GM12874 (cell line): Measurements from ENCODE around the gene FUS.

Source experiments
- CTCF ChIP-seq: IDR thresholded peaks from 2 replicates; pipeline ENCODE4 v1.5.1; 2011; ENCODE audit warnings: low read depth, mild to moderate bottlenecking, control low read depth, low read length, moderate library complexity; ENCODE audit not compliant: insufficient read depth

The FUS gene

DNA sequence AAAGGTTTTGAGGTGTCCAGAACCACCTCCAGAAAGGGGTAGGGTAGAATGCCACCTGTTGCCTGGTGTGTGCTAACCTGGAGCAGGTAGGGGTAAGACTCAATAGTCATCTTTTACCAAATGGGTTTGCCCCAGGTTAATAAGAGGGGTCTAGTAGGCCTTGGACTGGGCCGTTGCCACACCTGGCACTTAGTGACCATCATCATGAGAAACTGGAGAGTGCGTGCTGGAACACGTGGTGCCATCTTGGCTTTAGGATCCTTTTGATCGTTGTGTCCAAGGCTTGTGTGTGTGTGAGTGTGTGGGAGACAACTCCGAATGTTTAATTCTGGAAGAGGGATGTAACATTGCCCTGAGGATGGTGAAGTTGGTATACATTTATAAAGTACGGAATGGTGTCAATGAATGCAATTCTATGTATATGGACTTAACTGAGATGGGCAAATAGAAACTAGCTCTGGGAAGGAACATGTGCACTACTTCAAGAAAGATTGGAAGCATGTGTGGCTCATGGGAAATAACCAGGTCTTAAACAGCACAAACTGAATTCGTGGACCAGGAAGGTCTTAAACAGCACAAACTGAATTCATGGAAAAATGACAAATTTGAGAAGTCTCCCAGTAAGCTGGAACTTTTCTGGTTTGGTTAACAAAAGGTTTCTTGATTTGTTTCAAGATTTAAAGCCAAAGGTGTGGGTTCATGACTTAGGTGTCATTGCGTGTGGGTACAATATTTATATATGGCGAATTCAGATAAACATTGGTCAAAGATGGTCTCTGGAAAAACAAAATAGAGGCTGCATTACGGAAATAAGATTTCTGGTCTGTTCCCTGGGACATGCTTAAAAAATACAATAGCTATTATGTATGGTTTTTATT is 7.2 kb downstream of the FUS start:
- no peak for TF ChIP-seq CTCF

DNA sequence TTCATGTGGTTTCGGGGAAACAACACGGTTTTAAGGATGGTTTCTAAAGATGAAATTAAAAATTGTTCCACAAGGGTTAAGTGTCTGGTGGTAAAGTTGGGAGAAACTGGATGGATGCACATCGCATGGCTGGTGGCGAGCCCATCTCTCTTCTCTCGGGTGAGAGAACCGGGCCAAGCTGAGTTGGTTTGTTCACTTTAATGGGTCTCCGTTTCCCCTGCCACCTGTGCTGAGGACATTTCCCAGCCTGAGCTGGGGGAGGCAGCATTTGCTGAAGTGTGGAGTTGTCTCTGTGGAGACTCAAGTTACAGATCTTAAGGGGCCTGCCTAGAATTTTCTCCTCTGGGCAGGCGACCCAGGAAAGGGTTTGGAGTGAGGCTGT is 7.9 kb downstream of the FUS start:
- no peak for TF ChIP-seq CTCF

DNA sequence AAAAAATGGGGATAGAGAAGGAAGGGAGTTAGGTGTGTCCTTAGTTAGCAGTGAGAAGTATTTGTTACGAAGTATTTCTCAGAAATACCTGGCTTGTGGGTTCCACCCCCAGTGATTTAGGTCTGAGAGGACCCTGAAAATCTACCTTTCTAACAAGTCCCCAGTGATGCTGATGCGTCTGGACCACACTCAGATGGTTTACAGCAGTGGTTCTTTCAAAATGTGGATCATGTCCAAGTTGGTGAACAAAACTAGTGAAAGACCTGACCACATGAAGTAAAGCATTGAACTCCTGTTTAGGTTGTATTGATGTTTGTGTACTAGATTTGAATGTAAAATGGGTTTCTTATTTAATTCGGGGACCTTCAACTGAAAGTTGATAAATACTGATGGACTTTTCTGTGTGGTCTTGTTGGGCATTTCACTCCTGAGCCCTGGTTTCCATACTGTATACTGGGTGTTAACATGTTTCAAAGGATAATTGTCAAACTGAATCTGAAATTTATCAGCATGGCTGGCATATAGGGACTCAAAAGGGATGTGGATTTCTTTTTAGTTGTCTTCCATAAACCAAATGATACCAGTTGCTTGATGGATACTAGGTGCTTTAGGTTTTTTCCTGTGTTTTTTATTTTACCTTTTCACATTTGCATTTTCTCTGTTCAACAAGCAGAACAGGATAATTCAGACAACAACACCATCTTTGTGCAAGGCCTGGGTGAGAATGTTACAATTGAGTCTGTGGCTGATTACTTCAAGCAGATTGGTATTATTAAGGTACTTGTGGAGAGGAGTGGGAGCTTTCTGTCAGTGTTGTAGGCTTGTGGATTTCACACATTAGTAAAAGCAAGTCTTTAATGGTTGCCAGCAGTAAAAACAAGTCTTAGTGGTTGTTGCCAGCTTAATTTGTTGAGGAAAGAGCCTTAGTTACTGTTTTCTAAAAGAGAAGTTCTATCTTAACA is 8.8 kb downstream of the FUS start:
- TF ChIP-seq CTCF = no peak

DNA sequence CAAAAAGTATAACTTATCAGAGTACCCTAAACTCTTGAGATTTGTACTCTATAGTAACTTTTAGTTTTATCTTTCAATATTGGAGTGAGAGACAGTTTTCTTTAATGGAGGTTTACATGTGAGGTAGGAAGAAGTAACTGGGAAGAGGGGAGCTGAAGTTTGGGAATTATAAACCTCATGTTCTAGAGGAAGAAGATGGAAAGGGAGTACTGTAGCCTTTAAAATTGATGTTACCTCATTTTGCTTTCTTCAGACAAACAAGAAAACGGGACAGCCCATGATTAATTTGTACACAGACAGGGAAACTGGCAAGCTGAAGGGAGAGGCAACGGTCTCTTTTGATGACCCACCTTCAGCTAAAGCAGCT is 9.5 kb downstream of the FUS start:
- no peak for TF ChIP-seq CTCF

DNA sequence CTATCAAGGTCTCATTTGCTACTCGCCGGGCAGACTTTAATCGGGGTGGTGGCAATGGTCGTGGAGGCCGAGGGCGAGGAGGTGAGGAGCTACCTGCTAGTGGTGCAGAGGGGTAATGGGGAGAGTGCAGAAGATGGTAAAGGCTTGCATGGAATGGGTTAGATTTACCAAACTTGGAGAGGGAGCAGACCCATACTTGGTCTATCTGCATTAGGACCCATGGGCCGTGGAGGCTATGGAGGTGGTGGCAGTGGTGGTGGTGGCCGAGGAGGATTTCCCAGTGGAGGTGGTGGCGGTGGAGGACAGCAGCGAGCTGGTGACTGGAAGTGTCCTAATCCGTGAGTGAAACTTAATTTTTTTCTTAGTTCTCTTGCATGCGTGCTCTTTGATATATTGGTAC is 10.1 kb downstream of the FUS start:
- TF ChIP-seq CTCF = no peak

GRCh38 chr16:31190818-31191444 is 11.0 kb downstream of the FUS start:
- TF ChIP-seq CTCF = no peak
